ENCODE data around the gene CCDC172.
"Not testable (repeated sequence)": the region's sequence is repeated elsewhere in the genome, so short reads cannot be mapped to it uniquely, and the experiment has no call there.

The CCDC172 gene

DNA sequence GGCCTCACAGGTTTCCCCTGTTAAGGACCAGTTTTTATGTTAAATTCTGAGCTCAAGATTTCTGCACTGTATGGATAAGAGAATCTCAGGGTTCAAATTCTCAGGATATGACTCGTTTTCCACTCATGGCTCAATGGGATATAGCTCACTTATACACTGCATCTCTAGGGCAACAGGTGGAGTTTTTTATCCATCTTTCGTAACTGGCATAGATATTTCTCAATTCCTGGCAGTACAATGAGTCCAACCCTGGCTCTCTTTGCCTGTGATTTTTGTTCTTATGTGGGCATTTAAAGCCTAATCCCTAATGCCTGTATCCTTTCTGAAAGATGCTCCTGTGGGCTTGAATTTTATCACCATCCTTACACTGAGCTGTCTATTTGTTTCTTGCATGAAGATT, 7.6 kb downstream of the CCDC172 start:
- FAIRE-seq (no peak), DNase-seq (ENCODE audit: low spot score) (no peak)

DNA sequence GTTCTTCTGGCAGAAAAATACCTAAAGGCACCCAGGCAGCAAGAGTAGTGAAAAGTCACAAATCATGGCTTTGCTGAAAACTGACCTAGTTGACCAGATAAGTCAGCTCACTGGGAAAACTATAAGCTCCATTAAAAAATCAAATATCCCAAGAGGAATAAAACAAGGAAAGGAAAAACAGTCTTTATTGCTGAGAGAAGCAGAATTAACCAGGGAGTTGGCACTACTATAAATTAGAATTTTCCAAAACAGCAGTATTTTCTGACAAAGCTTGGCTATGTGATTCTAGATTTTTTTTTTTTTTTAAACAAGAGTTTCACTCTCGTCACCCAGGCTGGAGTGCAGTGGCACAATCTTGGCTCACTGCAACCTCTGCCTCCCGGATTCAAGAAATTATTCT, 12.6 kb downstream of the CCDC172 start:
- no peak for FAIRE-seq

DNA sequence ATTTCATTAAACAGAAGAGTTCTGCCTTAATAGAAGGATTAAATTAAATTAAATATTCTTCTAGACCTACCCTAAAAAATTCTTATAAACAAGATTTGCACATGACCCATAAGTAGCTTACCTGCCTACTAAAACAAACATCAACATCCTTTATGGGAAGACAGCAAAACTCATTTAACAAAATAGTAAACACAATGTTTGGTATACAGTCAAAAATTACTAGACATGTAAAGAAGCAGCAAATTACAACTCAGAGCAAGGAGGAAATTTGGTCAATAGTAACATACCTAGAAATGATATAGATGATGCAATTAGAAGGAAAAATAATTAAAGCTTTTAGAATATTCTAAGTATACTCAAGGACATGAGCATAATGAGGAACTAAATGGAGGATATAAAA, 27.9 kb downstream of the CCDC172 start:
- FAIRE-seq: no peak
- no peak for DNase-seq (ENCODE audit: low spot score)

More for the DNA sequence above, 12.6 kb downstream of the CCDC172 start:
- no peak for DNase-seq (ENCODE audit: low spot score)

DNA sequence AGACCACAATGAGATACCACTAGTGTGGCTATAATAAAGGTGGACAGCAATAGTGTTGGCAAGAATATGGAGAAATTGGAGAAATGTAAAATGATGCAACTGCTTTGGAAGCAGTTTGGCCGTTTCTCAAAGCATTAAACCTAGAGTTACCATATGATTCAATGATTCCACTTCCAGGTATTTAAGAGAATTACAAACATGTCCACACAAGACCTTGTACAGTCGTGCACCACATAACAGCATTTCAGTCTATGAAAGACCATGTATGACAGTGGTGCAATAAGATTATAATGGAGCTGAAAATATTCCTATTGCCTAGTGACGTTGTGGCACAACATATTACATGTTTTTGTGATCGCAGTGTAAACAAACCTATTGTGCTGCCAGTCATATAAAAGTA, 29.6 kb downstream of the CCDC172 start:
- no peak for DNase-seq (ENCODE audit: low spot score)
- FAIRE-seq: no peak

DNA sequence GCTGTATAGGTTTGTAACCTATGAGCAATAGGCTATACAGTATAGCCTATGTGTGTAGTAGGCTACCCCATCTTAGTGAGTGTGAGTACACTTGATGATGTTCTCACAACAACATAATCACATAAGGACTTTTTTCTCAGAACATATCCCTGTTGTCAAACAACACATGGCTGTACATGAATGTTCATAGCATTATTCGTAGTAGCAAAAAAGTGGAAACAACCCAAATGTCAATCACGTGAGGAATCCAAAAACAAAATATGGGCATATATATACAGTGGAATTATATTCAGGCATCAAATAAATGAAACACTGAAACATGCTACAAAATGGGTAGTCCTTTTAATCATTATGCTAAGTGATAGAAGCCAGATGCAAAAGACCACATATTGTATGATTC, 31.1 kb downstream of the CCDC172 start:
- DNase-seq (ENCODE audit: low spot score): no peak
- FAIRE-seq: no peak

DNA sequence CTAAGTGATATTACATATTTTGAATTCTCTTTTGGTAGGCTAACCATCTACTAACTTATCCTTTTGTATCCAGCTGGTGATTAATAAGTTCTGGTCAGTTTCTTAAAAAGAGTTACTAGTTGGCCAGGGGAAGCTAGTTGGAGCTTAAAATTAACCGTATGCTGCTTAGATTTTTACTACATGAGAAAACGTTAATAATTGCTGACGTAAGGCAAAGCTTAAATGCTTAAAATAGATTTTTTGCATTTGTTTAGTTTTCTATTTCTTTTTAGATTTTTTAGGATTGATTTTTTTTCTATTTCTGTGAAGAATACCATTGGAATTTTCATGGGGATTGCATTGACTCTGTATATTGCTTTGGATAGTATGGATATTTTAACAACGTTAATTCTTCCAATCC, 32.6 kb downstream of the CCDC172 start:
- DNase-seq (ENCODE audit: low spot score): no peak
- no peak for FAIRE-seq

DNA sequence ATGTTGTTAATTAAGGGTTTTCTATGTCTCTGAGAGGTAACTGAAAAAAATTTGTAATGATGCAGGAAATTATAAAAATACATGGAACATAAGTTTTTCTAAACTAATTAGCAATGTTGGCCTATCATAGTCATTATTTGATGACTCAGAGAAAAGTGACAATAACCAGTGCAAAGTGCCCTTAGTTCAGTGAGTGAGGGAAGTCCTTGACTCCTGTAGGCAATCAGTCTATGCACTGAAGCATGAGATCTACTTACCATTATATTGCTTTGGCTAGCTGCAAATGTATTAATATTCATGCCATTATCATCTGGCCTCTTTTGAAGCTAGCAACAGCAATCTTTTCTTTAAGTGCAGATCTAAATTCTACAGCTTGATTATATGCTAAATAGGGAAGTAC, 40.6 kb downstream of the CCDC172 start:
- FAIRE-seq: no peak
- DNase-seq (ENCODE audit: low spot score): no peak

DNA sequence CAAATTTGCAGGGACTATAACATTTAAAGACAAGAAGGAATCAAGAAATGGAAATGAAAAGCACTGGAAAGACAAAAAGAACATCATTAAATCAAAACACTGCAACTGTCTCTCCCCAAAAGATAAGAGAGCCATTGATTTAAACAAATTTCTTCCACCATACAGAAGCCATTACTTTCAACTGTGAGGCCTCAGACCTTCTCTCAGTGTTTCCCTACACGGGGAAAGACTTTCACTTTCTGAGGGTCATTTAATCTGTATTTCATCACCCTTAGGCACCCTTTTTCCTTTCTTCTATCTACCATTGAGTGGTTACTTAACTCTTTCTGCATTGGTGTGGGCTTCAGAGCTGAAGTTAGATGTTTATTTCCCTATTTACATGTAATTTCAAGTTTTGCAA, 47.5 kb downstream of the CCDC172 start:
- FAIRE-seq: no peak
- DNase-seq (ENCODE audit: low spot score): no peak

DNA sequence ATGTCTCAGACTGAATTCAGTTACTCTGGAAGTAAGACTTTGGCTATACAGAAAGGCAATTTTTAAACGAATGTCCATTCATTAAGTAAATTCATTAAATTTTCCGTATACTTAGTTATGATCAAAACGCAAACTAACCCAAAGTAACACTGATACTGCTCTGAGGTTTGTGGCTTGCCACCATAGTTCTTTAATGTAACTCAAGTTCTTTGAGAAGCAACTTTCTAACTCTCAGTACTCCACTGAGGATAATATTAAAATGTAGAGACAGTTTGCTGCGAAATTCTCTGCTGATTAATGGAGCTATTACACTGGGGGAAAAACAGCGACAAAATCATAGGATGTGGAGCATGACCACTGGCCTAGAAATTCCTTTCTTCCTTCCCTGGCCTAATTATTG, 58.0 kb downstream of the CCDC172 start:
- no peak for FAIRE-seq
- DNase-seq (ENCODE audit: low spot score): no peak

DNA sequence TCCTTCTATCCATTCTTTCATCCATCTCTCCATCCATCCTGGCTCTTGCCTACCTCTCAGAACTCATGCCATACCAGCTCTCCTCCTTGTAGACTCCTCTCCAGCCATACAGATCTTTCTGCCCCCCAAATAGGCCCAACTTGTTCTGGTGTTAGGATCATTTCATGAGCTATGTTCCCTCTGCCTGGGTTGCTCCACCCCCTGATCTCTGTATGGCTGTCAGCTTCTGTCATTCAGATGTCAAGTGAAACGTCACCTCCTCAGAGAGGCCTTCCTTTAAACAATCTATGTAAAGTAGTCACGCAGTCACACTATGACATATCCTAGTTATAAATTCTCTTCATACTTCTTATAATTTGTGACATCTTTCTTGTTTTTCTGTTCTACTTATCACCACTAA, 61.1 kb downstream of the CCDC172 start:
- FAIRE-seq: no peak

DNA sequence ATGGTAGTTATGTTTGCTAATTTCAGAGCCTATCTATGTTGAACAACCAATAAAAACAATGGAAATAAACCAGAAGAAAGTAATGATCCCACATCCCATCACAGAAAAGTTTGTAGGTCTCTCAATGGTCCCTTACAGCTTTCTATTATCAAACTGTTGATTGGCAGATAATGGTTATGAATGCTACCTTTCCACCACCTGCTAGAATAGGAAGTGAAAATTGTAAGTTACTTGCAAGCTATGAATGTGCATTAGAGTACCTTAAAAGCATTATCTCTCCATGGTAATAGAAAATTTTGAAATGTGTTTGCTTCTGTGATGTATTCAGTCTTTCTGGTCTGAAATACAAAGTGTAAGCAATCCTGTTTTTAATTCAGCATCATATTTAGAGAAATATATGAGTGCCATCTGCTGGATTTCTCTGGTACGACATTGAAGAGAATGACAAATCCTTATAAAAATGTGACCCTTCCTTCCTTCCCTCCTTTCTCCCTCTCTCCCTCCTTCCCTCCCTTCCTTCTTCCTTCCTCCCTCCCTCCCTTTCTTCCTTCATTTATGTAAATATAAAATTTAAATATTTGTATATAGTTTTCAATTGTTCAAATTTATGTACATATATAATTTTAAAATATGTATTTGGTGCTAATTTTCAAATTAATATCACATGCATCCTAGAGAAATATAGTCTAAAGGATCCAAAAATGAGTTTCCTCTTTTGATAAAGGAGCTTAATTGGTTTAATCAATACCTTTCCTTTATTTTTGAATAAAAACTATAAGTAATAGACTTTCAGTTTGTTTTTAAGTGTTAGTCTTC, 62.0 kb downstream of the CCDC172 start:
- DNase-seq (ENCODE audit: low spot score) (peak; percentile 44), FAIRE-seq (peak; percentile 77)

More for the DNA sequence above, 61.1 kb downstream of the CCDC172 start:
- DNase-seq (ENCODE audit: low spot score): no peak

DNA sequence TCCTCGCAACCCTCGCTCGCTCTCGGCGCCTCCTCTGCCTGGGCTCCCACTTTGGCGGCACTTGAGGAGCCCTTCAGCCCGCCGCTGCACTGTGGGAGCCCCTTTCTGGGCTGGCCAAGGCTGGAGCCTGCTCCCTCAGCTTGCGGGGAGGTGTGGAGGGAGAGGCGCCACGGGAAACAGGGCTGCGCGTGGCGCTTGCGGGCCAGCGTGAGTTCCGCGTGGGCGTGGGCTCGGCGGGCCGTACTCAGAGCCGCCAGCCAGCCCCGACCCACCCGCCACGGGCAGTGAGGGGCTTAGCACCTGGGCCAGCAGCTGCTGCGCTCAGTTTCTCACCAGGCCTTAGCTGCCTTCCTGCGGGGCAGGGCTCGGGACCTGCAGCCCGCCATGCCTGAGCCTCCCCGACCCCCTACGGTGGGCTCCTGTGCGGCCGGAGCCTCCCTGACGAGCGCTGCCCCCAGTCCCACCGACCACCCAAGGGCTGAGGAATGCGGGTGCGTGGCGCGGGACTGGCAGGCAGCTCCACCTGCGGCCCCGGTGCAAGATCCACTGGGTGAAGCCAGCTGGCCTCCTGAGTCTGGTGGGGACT, 69.1 kb downstream of the CCDC172 start:
- not testable (repeated sequence) for FAIRE-seq; DNase-seq (ENCODE audit: low spot score)

DNA sequence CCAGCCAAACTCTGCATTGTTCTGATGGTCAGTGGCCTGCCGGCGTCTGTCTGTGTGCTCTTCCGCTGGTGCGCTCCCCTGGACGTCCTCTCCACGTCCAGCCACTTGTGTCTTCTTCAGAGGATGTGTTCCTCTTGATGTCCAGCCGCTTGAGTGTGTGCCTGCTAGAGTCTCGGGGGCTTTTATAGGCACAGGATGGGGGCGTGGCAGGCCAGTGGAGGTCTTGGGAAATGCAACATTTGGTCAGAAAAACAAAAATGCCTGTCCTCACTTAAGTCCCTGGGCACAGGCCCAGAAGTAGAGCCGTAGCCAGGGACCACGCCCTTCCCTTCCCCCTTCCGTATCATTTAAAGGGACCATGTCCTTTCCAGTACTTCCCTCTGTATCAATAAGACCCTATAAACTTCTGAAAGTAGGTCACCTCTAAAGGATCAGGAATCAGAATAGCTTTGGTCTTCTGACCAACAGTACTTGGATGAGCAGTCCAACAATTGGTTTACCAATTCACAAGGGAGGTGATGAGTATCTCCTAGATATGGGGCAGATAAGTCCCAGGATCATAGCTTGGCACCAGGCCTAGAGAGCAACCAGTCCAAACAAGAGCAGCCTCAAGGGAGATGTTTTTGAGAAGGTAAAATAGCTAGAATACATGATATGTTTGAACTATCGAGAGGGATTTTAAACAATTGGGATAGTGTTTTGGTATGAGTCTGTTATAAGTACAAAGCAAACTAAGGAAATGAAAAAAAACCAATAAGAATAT, 71.2 kb downstream of the CCDC172 start:
- FAIRE-seq: no peak
- DNase-seq (ENCODE audit: low spot score): no peak

DNA sequence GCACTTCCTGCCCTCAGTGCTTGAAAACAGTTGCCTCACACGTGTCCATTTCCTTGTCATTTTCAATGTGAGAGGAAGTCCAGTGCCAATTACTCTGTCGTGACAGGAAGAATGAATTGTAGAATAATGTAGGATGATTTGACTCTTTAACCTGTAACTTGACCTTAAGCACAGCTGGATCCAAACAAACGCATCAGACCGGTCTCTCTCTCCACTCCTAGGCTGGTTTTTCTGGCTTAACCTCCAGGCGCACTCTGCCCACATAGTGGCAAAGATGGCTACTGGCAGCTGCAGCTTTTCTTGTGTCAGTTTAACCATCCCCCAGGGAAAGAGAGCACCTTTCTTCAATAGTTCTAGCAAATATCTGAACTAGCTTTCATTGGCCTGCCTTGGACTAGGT, 74.0 kb downstream of the CCDC172 start:
- DNase-seq (ENCODE audit: low spot score): no peak
- FAIRE-seq: no peak

DNA sequence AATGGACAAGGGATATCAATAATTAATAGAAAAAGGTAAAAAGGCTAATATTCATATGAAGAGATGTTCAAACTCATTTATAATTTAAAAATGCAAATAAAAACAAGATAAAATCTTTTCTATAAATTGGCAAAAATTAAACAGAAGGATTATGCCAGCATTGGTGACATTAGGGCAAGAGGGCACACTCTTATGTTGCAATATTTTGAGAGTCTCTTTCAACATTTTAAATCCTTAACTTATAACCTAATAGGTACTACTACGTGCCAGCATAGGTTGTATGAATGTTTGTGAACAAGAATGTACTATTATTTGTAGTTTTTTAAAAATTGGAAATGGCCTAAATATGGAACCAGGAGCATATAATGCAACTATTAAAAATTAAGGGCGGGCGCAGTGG, 78.6 kb downstream of the CCDC172 start:
- DNase-seq (ENCODE audit: low spot score) (no peak), FAIRE-seq (no peak)

DNA sequence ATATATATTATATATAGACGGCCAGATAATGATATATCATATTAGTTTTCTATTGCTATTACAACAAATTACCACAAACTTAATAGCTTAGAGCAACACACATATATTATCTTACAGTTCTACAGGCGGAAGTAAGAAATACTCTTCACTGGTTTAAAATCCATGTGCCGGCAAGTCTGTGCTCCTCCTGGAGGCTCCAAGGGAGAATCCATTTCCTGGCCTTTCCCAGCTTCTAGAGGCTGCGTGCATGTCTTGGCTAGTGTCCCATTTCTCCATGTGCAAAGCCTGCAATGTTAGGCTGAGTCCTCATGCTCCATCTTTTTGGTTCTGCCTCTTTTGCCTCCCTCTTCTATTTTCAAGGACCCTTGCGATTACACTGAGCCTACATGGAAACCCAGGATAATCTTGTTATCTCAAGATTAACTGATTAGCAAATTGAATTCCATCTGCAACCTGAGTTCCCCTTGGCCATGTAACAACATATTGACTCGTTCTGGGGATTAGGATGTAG, 79.5 kb downstream of the CCDC172 start:
- DNase-seq (ENCODE audit: low spot score): no peak
- no peak for FAIRE-seq

DNA sequence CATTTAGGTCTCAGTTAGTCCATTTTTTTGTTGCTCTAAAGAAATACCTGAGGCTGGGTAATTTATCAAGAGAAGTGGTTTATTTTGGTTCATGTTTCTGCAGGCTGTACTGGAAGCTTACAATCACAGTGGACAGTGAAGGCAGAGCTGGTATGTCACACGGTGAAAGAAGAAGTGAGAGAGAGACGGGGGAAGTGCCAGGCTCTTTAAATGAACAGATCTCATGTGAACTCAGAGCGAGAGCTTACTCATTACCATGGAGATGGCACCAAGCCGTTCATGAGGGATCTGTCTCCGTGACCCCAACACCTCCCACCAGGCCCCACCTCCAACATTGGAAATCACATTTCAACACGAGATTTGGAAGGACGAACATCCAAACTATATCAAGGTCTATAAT, 84.5 kb downstream of the CCDC172 start:
- FAIRE-seq: no peak
- no peak for DNase-seq (ENCODE audit: low spot score)

DNA sequence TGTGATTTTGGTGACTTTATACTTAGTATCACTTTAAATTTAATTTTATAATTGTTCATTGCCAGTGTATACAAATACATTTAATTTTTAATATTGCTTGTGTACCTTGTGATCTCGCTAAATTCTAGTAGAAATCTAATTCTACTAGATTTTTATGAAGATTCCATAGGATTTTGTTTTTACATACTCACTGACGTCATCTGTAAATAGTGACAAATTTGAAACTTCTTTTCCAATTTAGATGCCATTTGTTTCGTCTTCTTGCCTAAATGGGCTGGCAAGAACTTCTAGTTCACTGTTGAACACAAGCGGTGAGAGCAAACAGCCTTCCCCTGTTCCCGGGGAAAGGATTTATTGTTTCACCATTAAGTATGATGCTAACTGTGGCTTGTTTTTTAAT, 86.1 kb downstream of the CCDC172 start:
- FAIRE-seq (no peak), DNase-seq (ENCODE audit: low spot score) (no peak)

DNA sequence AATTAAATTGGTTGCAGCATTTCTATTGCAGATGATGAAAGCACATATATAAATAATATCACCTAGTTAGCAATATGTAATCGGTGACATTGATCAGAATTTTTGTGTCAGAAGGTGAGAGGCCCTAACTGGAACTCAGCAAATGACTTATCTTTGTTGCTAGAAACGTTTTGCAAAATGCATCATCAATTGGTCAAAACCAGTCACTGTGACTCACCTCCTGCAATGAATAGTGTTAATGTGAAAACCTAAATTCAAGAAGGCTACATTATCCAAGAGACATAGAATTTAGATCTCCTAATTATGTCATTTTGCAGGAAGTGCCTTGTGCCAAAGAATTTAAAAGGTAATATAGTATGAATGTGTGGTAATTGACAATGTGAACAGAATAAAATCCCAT, 93.6 kb downstream of the CCDC172 start:
- FAIRE-seq: no peak
- DNase-seq (ENCODE audit: low spot score): no peak

DNA sequence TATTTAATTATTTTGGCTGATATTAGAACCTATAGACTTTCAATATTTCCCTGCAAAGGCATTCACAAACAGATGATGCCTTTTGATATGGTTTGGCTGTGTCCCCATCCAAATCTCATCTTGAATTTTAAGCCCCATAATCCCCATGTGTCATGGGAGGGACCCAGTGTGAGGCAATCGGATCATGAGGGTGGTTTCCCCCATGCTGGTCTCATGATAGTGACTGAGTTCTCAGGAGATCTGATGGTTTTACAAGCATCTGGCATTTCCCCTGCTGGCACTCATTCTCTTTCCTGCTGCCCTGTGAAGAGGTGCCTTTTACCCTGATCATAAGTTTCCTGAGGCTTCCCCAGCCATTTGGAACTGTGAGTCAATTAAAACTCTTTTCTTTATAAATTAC, 94.1 kb downstream of the CCDC172 start:
- DNase-seq (ENCODE audit: low spot score) (no peak), FAIRE-seq (no peak)

DNA sequence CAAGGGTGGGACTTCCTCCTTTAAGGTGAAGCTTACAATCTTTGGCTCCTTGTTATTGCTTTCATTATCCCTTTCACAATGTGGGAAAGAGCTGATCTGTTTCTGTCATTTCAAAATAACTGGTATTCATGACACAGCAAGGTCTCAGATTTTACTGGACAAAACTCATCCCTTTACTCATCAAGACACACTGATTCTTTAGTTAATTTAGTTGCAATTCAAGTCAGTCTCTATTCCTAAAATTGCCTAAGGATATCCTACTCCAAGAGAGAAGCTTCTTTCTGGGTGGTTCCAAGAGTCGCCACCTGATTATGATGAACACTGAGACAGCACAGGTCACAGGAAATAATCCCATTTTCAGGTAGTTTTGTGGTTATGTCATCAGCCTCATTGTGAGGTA, 97.6 kb downstream of the CCDC172 start:
- FAIRE-seq: no peak

DNA sequence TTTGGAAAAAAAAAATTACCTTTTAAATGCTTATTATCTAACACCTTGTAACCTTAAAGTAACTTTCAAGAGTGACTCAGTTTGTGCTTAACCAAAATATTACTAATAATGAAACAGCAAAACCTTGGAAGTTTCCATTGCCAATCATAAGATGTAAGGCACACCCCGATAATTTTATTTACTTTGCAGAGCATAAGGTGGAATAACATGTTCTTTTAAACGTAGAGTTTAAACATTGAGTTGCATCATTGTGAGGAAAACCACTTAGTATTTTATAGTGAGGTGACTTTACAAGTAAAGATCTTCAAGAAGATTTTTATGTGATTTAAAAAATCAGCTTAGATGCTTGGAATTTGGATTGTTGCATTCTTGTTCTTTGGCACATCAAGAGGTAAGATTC, 103.4 kb downstream of the CCDC172 start, which contains the start of gene PNLIPRP3:
Gene PNLIPRP3, plus strand, starts transcription at position 177 of the 400 bp plus-strand sequence. Its CDS starts 166 bp downstream, at position 343.
- FAIRE-seq: no peak
- DNase-seq (ENCODE audit: low spot score): no peak

More for the DNA sequence above, 97.6 kb downstream of the CCDC172 start:
- no peak for DNase-seq (ENCODE audit: low spot score)
